Anterior cingulate cortex (tissue), 58 donors: ENCODE measurements around the gene NINJ1.
"Not testable (repeated sequence)": the region's sequence is repeated elsewhere in the genome, so short reads cannot be mapped to it uniquely, and the experiment has no call there.

Source experiments
- DNase-seq, 58 donors: peaks; one replicate each; lab custom pipeline; 2025; lab: John Stamatoyannopoulos, UW

The NINJ1 gene

DNA sequence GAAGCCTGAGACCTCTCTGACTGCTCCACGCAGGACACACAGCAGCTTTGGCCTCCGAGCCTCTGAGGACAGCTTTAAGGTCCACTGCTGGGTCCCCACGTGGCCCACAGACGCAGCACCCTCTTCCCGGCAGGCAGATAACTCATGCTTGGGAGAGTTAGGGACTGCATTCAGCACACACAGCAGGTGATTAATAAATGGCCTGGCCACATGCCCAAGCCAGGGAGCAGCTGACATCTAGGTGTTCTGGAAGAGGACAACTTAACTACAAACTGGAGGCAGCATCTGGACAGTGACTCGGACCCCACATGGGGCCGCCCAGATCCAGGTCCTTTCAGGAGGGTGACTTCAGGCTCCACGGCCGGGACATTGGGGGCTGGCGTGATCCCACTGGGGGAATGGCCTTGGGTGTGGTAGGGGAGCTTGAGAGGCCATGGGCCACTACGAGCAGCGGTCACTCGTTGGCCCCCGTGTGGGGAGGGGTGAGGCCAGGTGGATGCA lies 11.3 kb downstream of the NINJ1 start:
- no peak for DNase-seq

DNA sequence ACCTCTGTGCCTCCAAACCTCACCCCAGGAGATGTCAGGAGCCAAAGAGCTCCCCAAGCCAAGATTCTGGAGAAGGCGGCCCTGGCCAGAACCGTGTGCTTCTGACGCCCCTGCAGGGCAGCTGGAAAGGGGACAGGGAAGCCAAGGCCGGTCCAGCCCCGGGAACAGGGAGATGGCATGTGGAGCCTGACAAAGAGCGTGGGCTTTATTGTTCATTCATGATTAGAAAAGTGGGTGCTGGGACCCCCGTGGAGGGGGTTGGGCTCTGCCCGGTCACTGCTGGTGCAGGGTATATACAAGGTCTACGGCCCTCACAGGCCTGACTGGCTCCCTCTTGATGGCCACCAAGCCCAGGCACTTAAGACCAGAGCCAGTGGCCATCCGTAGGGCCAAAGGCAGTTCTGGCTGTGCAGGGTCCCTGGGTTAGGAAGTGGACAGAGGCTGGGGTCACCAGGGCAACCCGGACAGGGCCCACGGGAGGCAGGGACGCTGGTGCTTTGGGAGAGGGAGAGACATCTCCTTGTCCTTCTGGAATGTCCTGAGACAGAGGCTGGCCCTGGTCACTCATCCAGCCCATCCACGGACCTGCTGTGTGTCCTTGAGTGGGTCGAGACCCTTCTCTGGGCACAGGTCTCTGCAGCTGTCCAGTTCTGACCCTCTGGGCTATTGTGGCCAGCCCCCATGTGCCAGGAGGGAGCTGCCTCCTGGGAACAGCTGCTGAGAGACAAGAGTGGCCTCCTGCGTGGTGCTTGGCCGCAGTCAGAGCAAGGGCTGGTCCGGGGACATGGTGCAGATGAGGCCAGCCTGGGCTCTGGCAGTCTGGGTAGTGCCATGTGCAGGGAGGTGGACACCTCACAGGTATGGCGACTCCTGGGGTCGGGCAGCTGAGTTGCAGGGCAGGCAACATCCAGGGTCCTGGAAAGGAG lies 12.5 kb downstream of the NINJ1 start:
- DNase-seq = no peak

DNA sequence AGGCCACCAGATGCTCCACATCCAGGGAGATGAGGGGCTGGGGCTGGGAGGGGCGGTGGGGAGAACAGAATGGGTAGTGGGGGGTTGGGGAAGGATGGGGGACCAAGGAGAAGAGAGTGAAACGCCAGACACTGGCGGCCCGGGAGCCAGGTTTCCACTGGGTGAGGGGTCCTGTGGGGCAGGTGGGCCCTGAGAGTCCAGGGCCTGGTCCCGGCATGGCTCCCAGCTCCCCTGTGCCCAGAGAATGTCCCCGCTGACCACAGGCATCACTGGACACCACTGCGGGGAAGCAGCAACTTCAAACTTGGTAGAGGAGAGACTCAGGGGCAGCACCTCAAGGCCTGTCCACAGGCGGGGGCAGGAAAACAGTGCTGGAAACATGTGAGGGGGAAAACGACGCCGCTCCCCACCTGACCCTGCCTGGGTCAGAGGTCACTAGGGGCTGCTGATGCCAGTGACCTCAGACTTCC lies 13.2 kb downstream of the NINJ1 start:
- no peak for DNase-seq

DNA sequence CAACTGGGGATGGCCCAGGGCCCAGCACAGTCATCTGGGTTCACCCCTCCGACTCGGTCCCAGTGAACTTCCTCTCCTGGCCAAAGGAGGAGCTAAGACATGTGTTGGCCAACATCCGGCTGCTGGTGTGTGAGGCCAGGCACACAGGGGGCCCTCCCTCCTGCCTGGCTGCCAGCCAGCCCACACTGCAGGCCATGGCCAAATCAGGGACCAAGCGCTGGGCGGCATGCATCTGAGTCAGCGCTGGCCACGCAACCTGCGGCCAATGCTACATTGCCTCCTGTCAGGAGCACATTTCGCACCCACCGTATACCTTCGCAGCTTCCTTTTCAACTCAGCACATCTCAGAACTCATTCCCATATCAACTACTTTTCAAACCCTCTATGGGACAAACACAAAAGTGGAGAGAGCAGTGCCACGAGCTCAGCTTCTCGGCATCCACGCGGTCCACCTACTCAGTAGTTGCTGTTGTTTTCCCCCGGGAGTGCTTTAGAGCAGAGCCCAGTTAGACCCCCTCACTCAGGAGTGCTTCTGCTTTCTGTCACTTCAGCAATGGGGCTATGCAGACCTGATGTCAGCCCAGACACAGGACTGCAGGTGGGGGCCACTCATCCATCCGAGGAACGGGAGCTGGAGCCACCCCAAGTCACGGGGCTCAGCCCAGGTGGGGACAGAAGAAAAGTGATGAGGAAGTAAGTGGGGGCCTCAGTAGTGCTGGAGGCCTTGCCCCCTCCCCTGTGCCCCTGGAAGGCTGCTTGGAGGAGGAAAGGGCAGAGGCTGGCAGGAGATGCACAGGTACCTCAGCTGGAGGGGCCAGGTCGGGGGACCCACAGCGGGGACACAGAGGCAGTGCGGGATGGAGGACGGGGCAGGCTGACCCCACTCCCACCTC lies 13.9 kb downstream of the NINJ1 start:
- peak in 50 of 58 donors; percentile 29 to 86 (median 55) for DNase-seq

DNA sequence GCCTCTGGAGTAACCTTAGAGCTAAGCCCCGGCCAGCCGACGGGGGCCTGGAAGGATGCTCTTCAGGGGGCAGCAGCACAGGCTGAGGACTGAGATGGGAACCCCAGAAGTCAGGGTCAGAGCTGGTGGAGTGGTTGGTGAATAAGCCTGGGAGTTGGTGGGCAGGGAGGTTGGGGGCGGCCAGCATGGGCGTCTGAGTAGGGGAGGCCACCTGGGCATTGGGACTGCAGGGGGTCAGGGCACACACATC lies 14.4 kb downstream of the NINJ1 start:
- DNase-seq = no peak

DNA sequence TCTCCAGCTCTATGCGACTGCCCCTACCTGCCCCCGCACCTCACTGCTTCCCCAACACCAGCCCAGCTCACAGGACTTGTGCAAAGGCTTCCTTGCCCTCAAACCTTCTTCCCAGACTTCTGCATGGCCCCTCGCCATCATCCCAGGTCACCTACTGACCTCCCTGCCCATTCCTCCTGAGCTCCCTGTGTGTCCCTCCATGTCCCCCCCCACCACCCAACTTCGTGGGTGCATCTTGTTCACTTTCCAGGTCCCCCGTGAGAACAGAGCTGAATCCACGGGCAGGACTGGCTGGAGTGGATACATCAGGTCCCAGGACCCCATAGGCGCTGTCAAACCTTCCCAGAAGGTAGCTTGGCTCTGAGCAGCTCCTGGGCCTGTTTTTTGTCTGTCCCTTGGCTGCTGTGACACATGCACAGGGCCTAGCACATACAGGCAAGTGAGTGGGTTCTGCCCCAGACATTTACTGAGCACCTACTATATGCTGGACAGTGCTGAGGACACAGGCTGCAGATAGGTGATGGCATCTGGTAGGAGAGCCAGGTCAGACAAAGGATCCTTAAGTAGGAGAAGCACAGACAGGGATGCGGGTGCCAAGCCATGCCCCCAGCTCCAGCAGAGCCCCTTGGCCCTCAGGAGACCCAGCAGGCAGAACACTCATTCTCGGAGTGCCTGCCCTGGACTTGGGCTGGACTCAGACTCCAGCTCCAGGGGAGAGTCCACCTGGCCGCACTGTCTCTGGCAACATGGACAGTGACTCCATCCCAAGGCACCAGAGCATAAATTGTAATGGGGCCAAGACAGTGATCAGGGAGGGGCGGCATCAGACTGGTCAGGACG lies 15.0 kb downstream of the NINJ1 start:
- DNase-seq = no peak

DNA sequence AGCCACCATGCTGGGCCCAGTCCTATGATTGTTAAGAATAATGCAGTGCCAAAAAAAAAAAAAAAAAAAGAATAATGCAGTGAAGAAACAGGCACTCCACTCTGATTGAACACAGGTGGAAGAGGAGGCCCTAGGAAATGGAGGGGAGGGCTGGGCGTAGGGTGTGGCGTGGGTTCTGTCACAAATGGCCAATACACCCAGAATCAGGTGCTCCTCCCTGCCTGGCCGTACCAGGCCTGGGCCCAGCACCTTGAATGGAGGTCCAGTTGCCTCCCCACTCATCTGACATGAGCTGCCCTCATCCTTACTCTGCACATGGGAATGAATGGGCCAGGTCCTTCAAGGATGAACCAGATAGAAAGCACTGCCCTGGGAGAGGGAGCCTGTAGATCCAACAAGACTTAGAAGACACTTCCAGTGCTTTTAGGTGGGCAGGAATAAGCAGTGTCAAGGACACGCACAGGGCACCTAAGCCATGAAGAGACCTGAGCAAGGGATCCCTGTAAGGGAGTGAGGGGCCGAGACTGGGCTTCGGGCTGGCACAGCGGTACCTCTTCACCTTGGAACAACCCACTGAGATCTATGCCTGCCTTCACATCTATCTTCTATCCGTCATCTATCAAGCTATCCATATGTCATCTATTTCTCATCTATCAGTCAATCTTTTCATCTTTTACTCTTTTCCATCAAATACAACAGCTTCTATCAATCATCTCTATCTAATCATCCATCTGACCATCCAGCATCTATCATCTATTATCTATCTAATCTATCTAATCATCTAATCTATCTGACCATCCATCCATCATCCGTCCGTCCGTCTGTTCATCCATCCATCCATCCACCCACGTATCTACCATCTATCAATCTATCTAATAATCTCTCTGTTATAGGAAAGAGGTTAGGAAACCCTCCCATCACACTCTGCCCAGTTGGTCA lies 15.9 kb downstream of the NINJ1 start:
- DNase-seq = no peak

DNA sequence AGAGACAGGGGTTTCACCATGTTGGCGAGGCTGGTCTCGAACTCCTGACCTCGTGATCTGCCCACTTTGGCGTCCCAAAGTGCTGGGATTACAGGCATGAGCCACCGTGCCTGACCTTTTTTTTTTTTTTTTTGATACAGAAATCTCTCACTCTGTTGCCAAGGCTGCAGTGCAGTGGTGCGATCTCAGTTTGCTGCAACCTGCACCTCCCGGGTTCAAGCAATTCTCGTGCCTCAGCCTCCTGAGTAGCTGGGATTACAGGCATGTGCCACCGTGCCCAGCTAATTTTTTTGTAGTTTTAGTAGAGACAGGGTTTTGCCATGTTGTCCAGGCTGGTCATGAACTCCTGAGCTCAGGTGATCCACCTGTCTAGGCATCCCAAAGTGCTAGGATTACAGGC lies 16.5 kb downstream of the NINJ1 start:
- DNase-seq = not testable (repeated sequence)

DNA sequence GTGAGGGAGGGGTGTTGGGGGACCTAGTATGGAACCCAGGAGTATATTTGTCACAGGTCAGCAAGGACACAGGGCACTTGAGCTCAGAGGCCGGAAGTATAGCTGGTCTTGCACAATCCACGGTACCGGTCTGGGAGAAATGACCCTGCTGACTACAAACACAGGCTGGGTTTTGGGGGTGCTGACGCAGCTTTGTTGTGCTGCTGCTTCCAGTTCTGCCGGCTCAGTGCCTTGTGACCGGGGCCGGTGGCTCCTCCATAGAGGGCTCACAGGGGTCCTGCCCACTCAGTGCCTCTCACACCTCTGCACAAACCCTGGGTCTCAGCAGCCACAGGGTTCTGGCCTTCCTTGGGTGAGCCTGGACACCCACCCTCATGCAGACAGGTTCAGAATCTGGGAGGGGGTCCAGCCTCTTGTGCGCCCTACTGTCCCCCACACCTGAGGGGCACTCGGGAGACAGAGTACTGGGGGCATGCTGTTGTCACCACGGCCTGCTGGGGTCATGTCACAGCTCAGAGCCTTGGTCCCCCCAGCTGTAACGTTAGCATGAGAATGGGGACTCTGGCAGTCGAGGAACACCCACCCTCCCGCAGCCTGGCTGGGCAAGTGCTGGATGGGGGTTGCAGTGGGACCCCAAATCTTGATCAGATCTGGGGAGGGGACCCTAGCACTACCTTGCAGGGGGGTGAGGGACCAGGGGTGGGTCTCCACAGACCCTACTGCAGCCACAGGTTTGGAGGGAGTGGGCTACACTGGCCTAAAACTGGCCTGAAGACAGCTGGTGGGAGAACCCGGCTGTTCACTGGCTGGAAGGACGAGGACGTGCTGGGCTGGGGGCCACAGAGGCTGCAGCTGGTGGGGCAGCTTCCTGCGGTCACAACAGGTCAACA lies 17.7 kb downstream of the NINJ1 start:
- DNase-seq = peak in 19 of 58 donors; percentile 18 to 63 (median 35)

DNA sequence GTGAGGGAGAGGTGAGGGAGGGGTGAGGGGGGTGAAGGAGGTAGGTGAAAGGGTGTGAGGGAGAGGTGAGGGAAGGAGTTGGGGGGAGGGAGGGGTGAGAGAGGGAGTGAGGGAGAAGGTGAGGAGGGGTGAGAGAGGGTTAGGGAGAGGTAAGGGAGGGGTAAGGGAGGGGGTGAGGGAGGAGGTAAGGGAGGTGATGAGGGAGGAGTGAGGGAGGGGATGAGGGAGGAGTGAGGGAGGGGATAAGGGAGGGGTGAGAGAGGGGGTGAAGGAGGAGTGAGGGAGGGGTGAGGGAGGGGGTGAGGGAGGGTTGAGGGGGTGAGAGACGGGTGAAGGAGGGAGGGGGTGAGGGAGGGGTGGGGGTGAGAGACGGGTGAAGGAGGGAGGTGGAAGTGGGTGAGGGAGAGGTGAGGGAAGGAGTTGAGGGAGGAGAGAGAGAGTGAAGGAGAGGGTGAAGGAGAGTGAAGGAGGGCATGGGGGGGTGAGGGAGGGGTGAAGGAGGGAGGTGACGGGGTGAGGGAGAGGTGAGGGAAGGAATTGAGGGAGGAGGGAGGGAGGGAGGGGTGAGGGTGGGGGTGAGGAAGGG lies 18.5 kb downstream of the NINJ1 start:
- DNase-seq = no peak

DNA sequence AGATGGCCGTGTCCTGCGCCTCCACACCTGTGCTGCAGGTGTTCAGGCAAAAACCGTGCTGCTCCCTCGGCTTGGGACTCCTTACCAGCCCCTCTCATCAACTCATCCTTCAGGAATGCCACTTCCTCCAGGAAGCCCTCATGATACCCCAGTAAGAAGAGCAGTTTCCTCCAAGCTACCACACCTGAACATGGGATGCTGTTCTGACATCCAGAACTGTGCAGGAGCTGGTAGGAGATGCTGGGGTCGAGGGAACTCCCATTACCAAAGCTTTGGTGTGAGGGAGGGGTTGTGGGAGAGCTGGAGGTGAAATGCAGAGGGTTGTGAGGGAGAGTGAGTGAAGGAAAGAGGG lies 19.1 kb downstream of the NINJ1 start:
- DNase-seq = no peak

DNA sequence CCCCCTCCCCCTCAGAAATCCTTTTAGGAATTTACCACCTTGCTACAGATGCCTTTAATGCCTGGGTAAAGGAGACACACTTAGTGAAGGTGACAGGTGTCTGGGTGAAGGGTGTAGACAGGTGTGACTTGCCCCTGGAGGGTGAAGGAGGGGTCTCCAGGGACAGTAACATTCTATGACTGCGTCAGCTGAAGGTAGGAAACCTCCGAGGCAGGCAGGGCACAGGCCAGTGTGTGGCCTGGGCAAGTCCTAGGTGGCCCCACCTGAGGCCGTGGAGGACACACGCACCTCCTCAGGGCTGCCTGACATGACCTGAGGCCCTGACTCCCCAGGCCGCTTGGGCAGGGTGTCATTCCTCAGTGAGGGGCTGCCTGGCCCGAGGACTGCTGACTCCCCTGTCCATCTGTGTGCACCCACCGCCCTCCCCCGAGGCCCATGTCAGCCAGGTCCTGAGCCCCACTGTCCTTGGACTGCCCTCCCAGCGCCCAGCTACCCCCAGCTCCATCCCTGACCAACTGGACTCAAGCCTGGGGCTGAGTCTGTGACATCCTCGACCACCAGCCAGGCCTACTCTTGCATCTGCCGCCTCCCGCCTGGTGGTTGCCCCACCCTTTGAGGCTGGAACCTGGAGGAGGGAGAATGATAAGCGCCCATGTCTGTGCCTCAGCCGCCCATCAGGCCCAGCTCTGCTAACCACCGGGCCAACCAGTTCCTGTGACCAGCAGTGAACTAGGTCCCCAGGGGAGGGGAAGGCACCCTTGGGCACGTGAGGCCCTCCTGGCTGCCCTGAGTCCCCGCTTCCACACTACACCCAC lies 19.7 kb downstream of the NINJ1 start:
- no peak for DNase-seq

DNA sequence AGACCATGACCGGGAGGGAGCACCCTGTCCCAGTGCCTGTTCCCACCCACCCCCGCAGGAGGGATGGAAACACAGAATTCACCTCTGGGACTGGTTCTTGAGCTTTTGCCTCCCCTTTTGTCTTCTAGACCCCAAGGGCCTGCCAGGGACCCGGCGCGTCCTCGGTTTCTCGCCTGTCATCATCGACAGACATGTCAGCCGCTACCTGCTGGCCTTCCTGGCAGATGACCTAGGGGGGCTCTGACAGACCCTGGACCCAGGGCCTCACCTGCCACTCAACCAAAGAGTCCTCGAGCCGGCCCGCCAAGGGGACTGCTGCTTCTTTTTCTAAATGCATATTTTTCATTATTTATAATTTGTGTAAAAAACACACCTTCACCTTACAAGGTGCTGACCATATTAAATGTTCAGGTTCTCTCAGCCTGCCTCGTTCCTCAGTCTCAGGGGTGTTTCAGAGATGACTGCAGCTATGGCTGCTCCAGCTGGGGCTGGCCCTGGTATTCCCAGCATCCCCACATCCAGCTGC lies 21.1 kb downstream of the NINJ1 start:
- DNase-seq = no peak

DNA sequence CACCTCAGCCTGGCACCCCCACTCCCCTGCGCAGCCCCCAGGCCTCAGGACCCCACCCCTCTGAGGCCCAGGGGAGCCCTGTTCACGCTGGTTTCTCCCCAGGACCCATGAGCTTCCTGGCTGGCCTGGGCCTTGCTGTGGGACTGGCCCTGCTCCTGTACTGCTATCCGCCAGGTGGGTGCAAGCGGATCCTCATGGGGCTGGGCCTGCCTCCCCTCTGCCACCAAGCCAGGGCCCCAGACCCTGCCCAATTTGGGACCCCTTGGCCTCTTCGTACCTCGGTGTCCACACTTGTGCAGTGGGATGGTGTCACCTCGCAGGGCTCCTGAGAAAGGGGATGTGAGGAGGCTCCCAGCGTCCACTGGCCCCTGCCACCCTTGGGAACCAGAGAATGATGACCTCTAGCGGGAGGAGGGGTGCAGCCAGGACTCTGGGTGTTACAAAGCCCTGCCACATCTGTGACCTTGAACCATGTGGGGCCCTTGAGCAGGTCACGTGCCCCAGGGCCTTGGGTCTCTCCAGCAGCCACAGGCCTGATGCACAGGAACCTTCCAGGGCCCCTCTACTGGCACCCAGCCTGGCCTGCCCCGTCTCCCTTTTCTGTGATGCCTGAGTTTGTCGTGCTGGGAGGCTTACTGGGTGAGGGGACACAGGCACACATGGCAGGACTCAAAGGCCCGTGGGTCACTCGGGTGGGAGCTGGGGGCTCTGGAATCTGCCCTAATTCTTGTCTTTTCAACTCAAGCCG lies 21.8 kb downstream of the NINJ1 start:
- DNase-seq = no peak

DNA sequence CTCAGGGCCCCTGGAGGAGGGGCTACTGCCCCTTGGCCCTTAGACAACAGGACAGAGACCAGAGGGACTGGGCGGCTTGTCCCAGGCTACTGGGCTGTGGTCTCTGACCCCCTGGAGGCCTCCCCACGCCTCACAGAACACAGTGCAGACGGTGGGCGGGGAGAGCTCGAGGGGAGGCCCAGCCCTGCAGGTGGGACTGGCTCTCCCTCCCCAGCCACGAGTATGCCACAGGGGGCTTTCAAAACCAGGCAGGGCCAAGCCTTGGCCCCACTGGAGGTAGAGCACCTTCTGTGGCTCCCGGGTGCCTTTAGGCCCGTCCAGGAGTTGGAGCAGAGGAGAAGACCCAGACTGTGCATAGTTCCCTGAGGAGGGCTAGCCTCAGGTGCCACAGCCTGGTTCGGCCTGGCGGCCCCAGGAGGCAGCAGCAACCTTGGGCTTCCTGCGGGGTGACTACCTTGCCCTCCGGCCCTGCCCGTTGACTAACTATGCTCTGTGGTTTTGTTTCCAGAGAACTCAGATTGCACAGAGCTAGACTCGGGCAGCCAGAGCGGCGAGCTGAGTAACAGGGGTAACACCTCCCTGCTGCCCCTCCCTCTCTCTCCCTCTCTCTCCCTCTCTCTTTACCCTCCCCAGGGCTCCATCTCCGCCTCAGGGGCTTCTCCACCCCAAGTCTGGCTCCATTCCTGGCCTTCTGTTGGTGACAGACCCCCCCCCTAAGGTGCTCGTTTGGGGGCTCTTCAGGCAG lies 22.5 kb downstream of the NINJ1 start:
- no peak for DNase-seq
